ENCODE data around the gene AKT3. TPM values are rescaled to one million over a fixed set of nuclear protein-coding genes. Genes with fewer than 3 reads are reported as not detected.
A peak's percentile ranks its signal among the peaks of the same experiment; 100 is the strongest.

The AKT3 gene
- total and polyA plus RNA-seq, 3 experiments from 2014 or later, result 4.3 to 49.6 (median 47.3) TPM

GRCh38 chr1:243508303-243508713, 341.7 kb downstream of the AKT3 start:
- Histone ChIP-seq H3K9me3 (ENCODE audit: low read length) (no peaks in the 10 kb centered on the region), H3K27ac (ENCODE audit: low read depth, low read length) (no peak overlapping the region), H3K27me3 (ENCODE audit: insufficient read depth, low read length, poor library complexity, severe bottlenecking) (no peaks in the 10 kb centered on the region), H3K4me3 (ENCODE audit: low read length) (no peak overlapping the region), H3K4me1 (ENCODE audit: insufficient read depth, low read length) (peaks cover 28% of the 10 kb centered on the region), H3K36me3 (ENCODE audit: insufficient read depth, low read length) (no peaks in the 10 kb centered on the region)
- Mint-ChIP-seq H3K27me3 (peaks cover 0 to 2% of the 10 kb centered on the region in 2 donors), H3K36me3 (peaks cover 14 to 59% (median 28%) of the 10 kb centered on the region in 3 donors), H3K4me1 (peaks cover 35 to 57% (median 39%) of the 10 kb centered on the region in 3 donors), H3K9me3 (no peaks in the 10 kb centered on the region), H3K4me3 (peak overlapping the region; percentile 53 to 86 (median 80)), H3K27ac (peak overlapping the region; percentile 79 to 95 (median 90))
- ChIA-PET CTCF (interaction anchor here (1.0 kb wide), 1 partner anchor 17 kb away, joined by 3 read pairs; no protein-coding TSS in a partner anchor), POLR2A (interaction anchor here (0.6 kb wide), 1 partner anchor 20 kb away, joined by 3 read pairs; no protein-coding TSS in a partner anchor)
- DNase-seq, result peak; percentile 30 to 77 (median 47)

GRCh38 chr1:243507672-243508302, 342.3 kb downstream of the AKT3 start:
- ChIA-PET CTCF (interaction anchor here (1.0 kb wide), 1 partner anchor 16 kb away, joined by 3 read pairs; no protein-coding TSS in a partner anchor), POLR2A (no interaction called here)
- no peaks in the 10 kb centered on the region for H3K27me3 ChIP-seq (ENCODE audit: insufficient read depth, low read length, poor library complexity, severe bottlenecking)
- peaks cover 14 to 63% (median 28%) of the 10 kb centered on the region in 3 donors for H3K36me3 Mint-ChIP-seq
- H3K4me3 ChIP-seq (ENCODE audit: low read length), result no peak overlapping the region
- no peaks in the 10 kb centered on the region for H3K36me3 ChIP-seq (ENCODE audit: insufficient read depth, low read length)
- no peak for DNase-seq
- peaks cover 0 to 2% of the 10 kb centered on the region in 2 donors for H3K27me3 Mint-ChIP-seq
- H3K27ac ChIP-seq (ENCODE audit: low read depth, low read length), result no peak overlapping the region
- H3K9me3 ChIP-seq (ENCODE audit: low read length), result no peaks in the 10 kb centered on the region
- peaks cover 33 to 57% (median 36%) of the 10 kb centered on the region in 3 donors for H3K4me1 Mint-ChIP-seq
- peaks cover 28% of the 10 kb centered on the region for H3K4me1 ChIP-seq (ENCODE audit: insufficient read depth, low read length)
- peak overlapping the region in 6 of 7 donors; percentile 76 to 86 (median 82) for H3K4me3 Mint-ChIP-seq
- H3K9me3 Mint-ChIP-seq, result no peaks in the 10 kb centered on the region
- peak overlapping the region; percentile 79 to 95 (median 90) for H3K27ac Mint-ChIP-seq

- Mint-ChIP-seq H3K36me3 (peaks cover 19 to 64% (median 27%) of the 10 kb centered on the region in 3 donors), H3K27me3 (peaks cover 0 to 2% of the 10 kb centered on the region in 2 donors), H3K4me3 (peak overlapping the region in 6 of 7 donors; percentile 10 to 80 (median 32)), H3K27ac (peak overlapping the region; percentile 26 to 81 (median 74)), H3K4me1 (peaks cover 33 to 57% (median 36%) of the 10 kb centered on the region in 3 donors), H3K9me3 (no peaks in the 10 kb centered on the region)
- H3K9me3 ChIP-seq (ENCODE audit: low read length), result no peaks in the 10 kb centered on the region
- H3K4me1 ChIP-seq (ENCODE audit: insufficient read depth, low read length), result peaks cover 28% of the 10 kb centered on the region
- no peak overlapping the region for H3K27ac ChIP-seq (ENCODE audit: low read depth, low read length)
- DNase-seq, result no peak
- H3K36me3 ChIP-seq (ENCODE audit: insufficient read depth, low read length), result peaks cover 4% of the 10 kb centered on the region
- no peak overlapping the region for H3K4me3 ChIP-seq (ENCODE audit: low read length)
- no peaks in the 10 kb centered on the region for H3K27me3 ChIP-seq (ENCODE audit: insufficient read depth, low read length, poor library complexity, severe bottlenecking)
- POLR2A ChIA-PET, result no interaction called here
- CTCF ChIA-PET, result interaction anchor here (1.0 kb wide), 1 partner anchor 15 kb away, joined by 3 read pairs; no protein-coding TSS in a partner anchor
These were observed 342.9 kb downstream of the AKT3 start for GRCh38 chr1:243507001-243507671.

- DNase-seq, result no peak
- H3K36me3 ChIP-seq (ENCODE audit: insufficient read depth, low read length), result peaks cover 4% of the 10 kb centered on the region
- Mint-ChIP-seq H3K36me3 (peaks cover 17 to 61% (median 22%) of the 10 kb centered on the region in 3 donors), H3K9me3 (no peaks in the 10 kb centered on the region), H3K4me1 (peaks cover 31 to 53% (median 36%) of the 10 kb centered on the region in 3 donors), H3K4me3 (peak overlapping the region in 1 of 7 donors; percentile 23), H3K27ac (peak overlapping the region in 6 of 8 donors; percentile 25 to 57 (median 42)), H3K27me3 (peaks cover 0 to 2% of the 10 kb centered on the region in 2 donors)
- peaks cover 28% of the 10 kb centered on the region for H3K4me1 ChIP-seq (ENCODE audit: insufficient read depth, low read length)
- no peaks in the 10 kb centered on the region for H3K27me3 ChIP-seq (ENCODE audit: insufficient read depth, low read length, poor library complexity, severe bottlenecking)
- no peak overlapping the region for H3K27ac ChIP-seq (ENCODE audit: low read depth, low read length)
- H3K4me3 ChIP-seq (ENCODE audit: low read length), result no peak overlapping the region
- ChIA-PET POLR2A (no interaction called here), CTCF (no interaction called here)
- no peaks in the 10 kb centered on the region for H3K9me3 ChIP-seq (ENCODE audit: low read length)
These were observed 343.9 kb downstream of the AKT3 start for GRCh38 chr1:243505986-243506689.

GRCh38 chr1:243503155-243503554, 346.9 kb downstream of the AKT3 start:
- no peak overlapping the region for H3K4me3 Mint-ChIP-seq
- Histone ChIP-seq H3K4me3 (ENCODE audit: low read length) (no peak overlapping the region), H3K36me3 (ENCODE audit: insufficient read depth, low read length) (peaks cover 4% of the 10 kb centered on the region), H3K27me3 (ENCODE audit: insufficient read depth, low read length, poor library complexity, severe bottlenecking) (no peaks in the 10 kb centered on the region), H3K4me1 (ENCODE audit: insufficient read depth, low read length) (peaks cover 14% of the 10 kb centered on the region), H3K9me3 (ENCODE audit: low read length) (no peaks in the 10 kb centered on the region), H3K27ac (ENCODE audit: low read depth, low read length) (no peak overlapping the region)
- H3K9me3 Mint-ChIP-seq, result no peaks in the 10 kb centered on the region
- peak overlapping the region in 2 of 8 donors; percentile 38 to 87 for H3K27ac Mint-ChIP-seq
- H3K27me3 Mint-ChIP-seq, result peaks cover 0 to under 1% of the 10 kb centered on the region in 2 donors
- ChIA-PET POLR2A (no interaction called here), CTCF (interaction anchor here (0.7 to 1.1 kb wide), 2 partner anchors 26 to 796 kb away, joined by 3 to 4 read pairs; no protein-coding TSS in a partner anchor)
- DNase-seq, result no peak
- peaks cover 9 to 63% (median 16%) of the 10 kb centered on the region in 3 donors for H3K36me3 Mint-ChIP-seq
- peaks cover 13 to 28% (median 14%) of the 10 kb centered on the region in 3 donors for H3K4me1 Mint-ChIP-seq

GRCh38 chr1:243501002-243501401, 349.0 kb downstream of the AKT3 start:
- ChIA-PET CTCF (no interaction called here), POLR2A (no interaction called here)
- no peaks in the 10 kb centered on the region for H3K27me3 Mint-ChIP-seq
- no peak for DNase-seq
- H3K27ac ChIP-seq (ENCODE audit: low read depth, low read length), result no peak overlapping the region
- peaks cover 4% of the 10 kb centered on the region for H3K36me3 ChIP-seq (ENCODE audit: insufficient read depth, low read length)
- H3K9me3 Mint-ChIP-seq, result no peaks in the 10 kb centered on the region
- H3K27ac Mint-ChIP-seq, result peak overlapping the region in 6 of 8 donors; percentile 2 to 82 (median 11)
- no peaks in the 10 kb centered on the region for H3K27me3 ChIP-seq (ENCODE audit: insufficient read depth, low read length, poor library complexity, severe bottlenecking)
- no peak overlapping the region for H3K4me3 Mint-ChIP-seq
- peaks cover 12 to 74% (median 16%) of the 10 kb centered on the region in 3 donors for H3K36me3 Mint-ChIP-seq
- H3K4me1 ChIP-seq (ENCODE audit: insufficient read depth, low read length), result no peaks in the 10 kb centered on the region
- no peak overlapping the region for H3K4me3 ChIP-seq (ENCODE audit: low read length)
- peaks cover 1 to 7% (median 4%) of the 10 kb centered on the region in 3 donors for H3K4me1 Mint-ChIP-seq
- no peaks in the 10 kb centered on the region for H3K9me3 ChIP-seq (ENCODE audit: low read length)

GRCh38 chr1:243500512-243500911, 349.5 kb downstream of the AKT3 start:
- H3K36me3 ChIP-seq (ENCODE audit: insufficient read depth, low read length), result peaks cover 4% of the 10 kb centered on the region
- DNase-seq, result no peak
- H3K4me1 ChIP-seq (ENCODE audit: insufficient read depth, low read length), result no peaks in the 10 kb centered on the region
- H3K27ac ChIP-seq (ENCODE audit: low read depth, low read length), result no peak overlapping the region
- no peak overlapping the region for H3K4me3 Mint-ChIP-seq
- H3K4me3 ChIP-seq (ENCODE audit: low read length), result no peak overlapping the region
- H3K27ac Mint-ChIP-seq, result no peak overlapping the region
- peaks cover 12 to 73% (median 16%) of the 10 kb centered on the region in 3 donors for H3K36me3 Mint-ChIP-seq
- H3K27me3 ChIP-seq (ENCODE audit: insufficient read depth, low read length, poor library complexity, severe bottlenecking), result no peaks in the 10 kb centered on the region
- H3K9me3 Mint-ChIP-seq, result no peaks in the 10 kb centered on the region
- H3K9me3 ChIP-seq (ENCODE audit: low read length), result no peaks in the 10 kb centered on the region
- CTCF ChIA-PET, result no interaction called here
- peaks cover 0 to 7% (median 2%) of the 10 kb centered on the region in 3 donors for H3K4me1 Mint-ChIP-seq
- POLR2A ChIA-PET, result no interaction called here
- no peaks in the 10 kb centered on the region for H3K27me3 Mint-ChIP-seq

Measured in CD8-positive, alpha-beta memory T cell (primary cell).